Immature natural killer cell (primary cell): Measurements from ENCODE around the gene SLC35A2. TPM values are rescaled to one million over a fixed set of nuclear protein-coding genes. Genes with fewer than 3 reads are reported as not detected.
A peak's percentile ranks its signal among the peaks of the same experiment; 100 is the strongest.
"Not testable (repeated sequence)": the region's sequence is repeated elsewhere in the genome, so short reads cannot be mapped to it uniquely, and the experiment has no call there.

Experiments
- DNase-seq, 3 donors: peaks; one replicate each; pipeline ENCODE4 v3.0.0; 2022; ENCODE audit warnings: mixed read lengths in 1 of 3
- H3K27ac Mint-ChIP-seq, 6 donors: one replicate each; pipeline ENCODE4 v1.8.0; 2020; ENCODE audit warnings: mixed read lengths in 6 of 6, mild to moderate bottlenecking in 5 of 6, inconsistent platforms in 4 of 6, moderate library complexity in 3 of 6
- H3K27me3 Mint-ChIP-seq, 3 donors: one replicate each; pipeline ENCODE4 v1.8.0; 2020 to 2021; ENCODE audit warnings: low read depth in 3 of 3, mild to moderate bottlenecking in 3 of 3, mixed read lengths in 3 of 3, moderate library complexity in 3 of 3, inconsistent platforms in 1 of 3
- H3K36me3 Mint-ChIP-seq, 3 donors: one replicate each; pipeline ENCODE4 v1.8.0; 2020; ENCODE audit warnings: mixed read lengths in 3 of 3, inconsistent platforms in 2 of 3, mild to moderate bottlenecking in 2 of 3
- H3K4me1 Mint-ChIP-seq, 2 donors: one replicate each; pipeline ENCODE4 v1.8.0; 2020; ENCODE audit warnings: inconsistent platforms in 2 of 2, mild to moderate bottlenecking in 2 of 2, mixed read lengths in 2 of 2, moderate library complexity in 1 of 2
- H3K4me3 Mint-ChIP-seq, 5 donors: one replicate each; pipeline ENCODE4 v1.8.0; 2020; ENCODE audit warnings: mild to moderate bottlenecking in 5 of 5, mixed read lengths in 5 of 5, inconsistent platforms in 3 of 5, moderate library complexity in 3 of 5
- H3K9me3 Mint-ChIP-seq, 6 donors: one replicate each; pipeline ENCODE4 v1.8.0; 2020; ENCODE audit warnings: mild to moderate bottlenecking in 6 of 6, mixed read lengths in 6 of 6, inconsistent platforms in 4 of 6, moderate library complexity in 3 of 6
- polyA plus RNA-seq, 3 donors: library from polyadenylated mRNA; unstranded; fragments of 300-500 nt; fragmentation: Illumina TruSeq; gene quantifications; one replicate each; pipeline ENCODE4 v1.2.3, GENCODE V29; 2021

The SLC35A2 gene
- polyA plus RNA-seq, 3 donors from 2014 or later, result 17.0 to 20.6 (median 20.2) TPM

DNA sequence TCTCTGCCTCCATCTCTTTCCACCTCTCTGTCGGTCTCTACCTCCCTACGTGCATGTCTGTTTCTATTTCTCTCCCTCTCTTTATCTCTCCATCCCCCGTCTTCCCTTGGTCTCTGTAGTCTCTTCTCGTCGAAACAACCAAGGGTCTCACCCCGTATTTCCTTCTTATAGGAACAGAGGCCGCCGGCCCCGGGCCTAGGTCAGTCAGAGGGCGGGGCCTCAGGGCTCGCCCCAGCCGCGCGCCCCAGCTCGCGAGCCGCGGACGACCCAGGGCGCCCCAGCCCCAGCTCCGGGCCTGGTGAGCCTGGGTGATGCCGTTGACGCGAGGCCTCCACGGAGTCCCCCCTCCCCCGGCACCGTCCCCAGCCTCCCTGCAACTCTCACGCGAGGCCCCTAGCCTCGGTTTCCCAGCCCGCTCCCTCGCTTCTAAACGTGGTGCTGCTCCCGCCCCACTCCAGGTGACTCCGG lies 20.5 kb downstream of the SLC35A2 start:
- no peak for DNase-seq
- Mint-ChIP-seq H3K36me3 (no peaks in the 10 kb centered on the region), H3K27ac (peak overlapping the region in 5 of 6 donors; percentile 34 to 80 (median 67)), H3K4me3 (peak overlapping the region; percentile 79 to 91 (median 82)), H3K9me3 (peaks cover 0 to 1% (median 0%) of the 10 kb centered on the region in 6 donors), H3K27me3 (peaks cover 0 to 7% (median 4%) of the 10 kb centered on the region in 3 donors), H3K4me1 (peaks cover 8 to 14% of the 10 kb centered on the region in 2 donors)

DNA sequence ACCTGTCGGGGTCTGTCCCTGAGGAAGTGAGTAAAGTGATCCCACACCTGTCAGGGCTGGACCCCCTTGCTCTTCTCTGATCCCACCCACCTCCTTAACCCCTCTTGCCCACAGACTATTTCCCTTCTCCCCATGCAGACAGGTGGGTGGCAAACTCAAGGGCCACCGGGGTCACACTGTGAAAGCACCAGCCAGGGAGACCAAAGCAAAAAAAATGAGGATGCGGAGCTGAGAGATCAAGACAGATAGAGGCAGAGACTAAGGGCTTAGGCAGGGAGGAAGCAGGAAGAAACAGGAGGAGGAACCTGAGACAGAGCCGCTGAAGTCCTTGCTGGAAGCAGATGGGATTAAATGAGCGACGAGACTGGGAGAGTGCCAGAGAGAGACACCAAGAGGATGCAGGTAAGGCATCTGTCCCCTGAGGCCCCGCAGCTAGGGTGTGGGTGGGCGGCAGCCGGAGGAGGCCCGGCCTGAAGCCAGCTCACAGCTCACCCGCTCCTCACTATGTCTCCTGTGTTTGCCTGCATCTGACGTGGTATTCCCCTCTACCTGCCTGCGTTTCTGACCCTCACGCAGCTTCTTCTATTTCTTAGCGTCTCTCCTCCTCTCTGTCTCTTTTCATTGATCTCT lies 21.0 kb downstream of the SLC35A2 start:
- no peaks in the 10 kb centered on the region for H3K36me3 Mint-ChIP-seq
- DNase-seq, result no peak
- H3K4me3 Mint-ChIP-seq, result peak overlapping the region; percentile 79 to 91 (median 82)
- peaks cover 0 to 1% (median 0%) of the 10 kb centered on the region in 6 donors for H3K9me3 Mint-ChIP-seq
- H3K4me1 Mint-ChIP-seq, result peaks cover 8 to 14% of the 10 kb centered on the region in 2 donors
- peaks cover 0 to 7% (median 4%) of the 10 kb centered on the region in 3 donors for H3K27me3 Mint-ChIP-seq
- H3K27ac Mint-ChIP-seq, result peak overlapping the region in 5 of 6 donors; percentile 34 to 80 (median 67)

DNA sequence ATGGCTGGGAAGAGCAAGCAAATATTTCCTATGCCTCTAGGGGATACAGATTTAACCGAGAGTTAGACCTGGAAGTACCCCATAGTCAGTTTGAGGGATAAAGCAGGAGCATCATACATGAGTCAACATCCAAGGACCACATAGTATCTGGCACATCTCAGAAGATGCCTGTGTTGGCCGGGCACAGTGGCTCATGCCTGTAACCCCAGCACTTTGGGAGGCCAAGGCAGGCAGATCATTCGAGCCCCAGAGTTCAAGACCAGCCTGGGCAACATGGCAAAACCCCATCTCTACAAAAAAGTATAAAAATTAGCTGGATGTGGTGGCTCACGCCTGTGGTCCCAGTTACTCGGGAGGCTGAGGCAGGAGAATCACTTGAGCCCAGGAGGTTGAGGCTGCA lies 24.9 kb downstream of the SLC35A2 start:
- H3K4me1 Mint-ChIP-seq, H3K27ac Mint-ChIP-seq, H3K27me3 Mint-ChIP-seq, H3K4me3 Mint-ChIP-seq, H3K36me3 Mint-ChIP-seq, H3K9me3 Mint-ChIP-seq, DNase-seq: not testable (repeated sequence)

DNA sequence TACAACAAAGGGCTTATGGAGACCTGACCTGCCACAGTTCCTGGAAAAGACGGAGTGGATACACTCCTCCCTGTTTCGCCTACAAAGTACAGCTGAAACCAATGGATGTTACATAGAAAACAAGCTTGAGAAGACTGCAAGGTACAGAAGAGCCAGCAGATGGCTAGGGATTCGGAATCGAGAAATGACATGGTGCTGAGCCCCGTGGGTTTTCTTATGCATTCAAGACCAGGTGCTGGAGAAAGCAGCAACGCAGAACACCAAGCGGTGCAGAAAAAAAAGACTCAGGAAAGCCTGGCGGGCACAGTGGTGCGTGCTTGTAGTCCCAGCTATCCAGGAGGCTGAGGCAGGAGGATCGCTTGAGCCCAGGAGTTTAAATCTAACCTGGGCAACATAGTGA lies 27.7 kb downstream of the SLC35A2 start:
- Mint-ChIP-seq H3K27me3 (peaks cover 0 to 9% (median 4%) of the 10 kb centered on the region in 3 donors), H3K27ac (no peak overlapping the region), H3K9me3 (no peaks in the 10 kb centered on the region)

DNA sequence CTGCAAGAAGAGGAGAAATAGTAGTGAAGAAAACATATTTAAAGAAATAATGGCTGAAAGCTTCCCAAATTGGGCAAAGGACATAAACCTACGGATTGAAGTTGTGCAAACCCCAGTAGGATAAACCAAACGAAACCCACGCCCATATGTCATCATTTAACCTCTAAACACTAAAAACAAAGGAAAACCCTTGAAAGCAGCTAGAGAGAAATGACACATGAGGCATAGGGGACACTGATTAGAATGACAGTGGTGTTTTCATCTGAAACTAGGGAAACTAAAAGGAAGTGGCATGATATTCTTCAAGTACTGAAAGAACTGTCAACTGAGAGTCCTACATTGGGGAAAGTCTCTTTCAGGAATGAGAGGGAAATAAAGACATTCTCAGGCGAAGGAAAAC lies 34.5 kb downstream of the SLC35A2 start:
- H3K4me3 Mint-ChIP-seq, DNase-seq, H3K9me3 Mint-ChIP-seq, H3K36me3 Mint-ChIP-seq, H3K27ac Mint-ChIP-seq, H3K4me1 Mint-ChIP-seq: not testable (repeated sequence)
- peaks cover 0 to 12% (median 3%) of the 10 kb centered on the region in 3 donors for H3K27me3 Mint-ChIP-seq

More for the DNA sequence above, 27.7 kb downstream of the SLC35A2 start:
- no peak for DNase-seq
- H3K4me3 Mint-ChIP-seq, result no peak overlapping the region
- no peaks in the 10 kb centered on the region for H3K4me1 Mint-ChIP-seq
- no peaks in the 10 kb centered on the region for H3K36me3 Mint-ChIP-seq

DNA sequence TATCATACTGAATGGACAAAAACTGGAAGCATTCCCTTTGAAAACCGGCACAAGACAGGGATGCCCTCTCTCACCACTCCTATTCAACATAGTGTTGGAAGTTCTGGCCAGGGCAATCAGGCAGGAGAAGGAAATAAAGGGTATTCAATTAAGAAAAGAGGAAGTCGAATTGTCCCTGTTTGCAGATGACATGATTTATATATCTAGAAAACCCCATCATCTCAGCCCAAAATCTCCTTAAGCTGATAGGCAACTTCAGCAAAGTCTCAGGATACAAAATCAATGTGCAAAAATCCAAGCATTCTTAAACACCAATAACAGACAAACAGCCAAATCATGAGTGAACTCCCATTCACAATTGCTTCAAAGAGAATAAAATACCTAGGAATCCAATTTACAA lies 39.4 kb downstream of the SLC35A2 start:
- H3K4me3 Mint-ChIP-seq, H3K36me3 Mint-ChIP-seq, H3K27me3 Mint-ChIP-seq: not testable (repeated sequence)

DNA sequence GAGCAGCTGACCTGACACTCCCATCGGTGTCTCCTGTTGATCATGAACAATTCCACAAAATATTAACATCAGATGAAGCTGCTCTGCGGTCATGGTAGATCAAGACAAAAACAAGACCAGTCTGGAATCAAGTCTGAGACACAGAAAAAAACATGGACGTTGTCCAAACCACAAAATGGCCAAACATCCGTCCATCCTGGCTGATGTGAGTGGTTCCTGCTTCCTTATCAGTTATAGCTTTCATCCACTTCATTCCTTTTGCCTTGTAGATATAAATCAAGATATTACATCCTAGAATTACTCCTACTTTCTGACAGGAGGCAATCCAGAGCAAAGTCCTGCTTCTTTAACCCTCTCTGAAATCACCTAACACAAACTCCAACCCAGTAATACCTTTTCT lies 47.2 kb downstream of the SLC35A2 start:
- H3K27me3 Mint-ChIP-seq, result peaks cover 0 to 9% (median 1%) of the 10 kb centered on the region in 3 donors
- no peak overlapping the region for H3K27ac Mint-ChIP-seq
- no peak for DNase-seq
- H3K36me3 Mint-ChIP-seq, result no peaks in the 10 kb centered on the region
- no peaks in the 10 kb centered on the region for H3K9me3 Mint-ChIP-seq
- H3K4me3 Mint-ChIP-seq, result no peak overlapping the region
- H3K4me1 Mint-ChIP-seq, result no peaks in the 10 kb centered on the region

More for the DNA sequence above, 39.4 kb downstream of the SLC35A2 start:
- not testable (repeated sequence) for H3K4me1 Mint-ChIP-seq, DNase-seq, H3K27ac Mint-ChIP-seq, H3K9me3 Mint-ChIP-seq

DNA sequence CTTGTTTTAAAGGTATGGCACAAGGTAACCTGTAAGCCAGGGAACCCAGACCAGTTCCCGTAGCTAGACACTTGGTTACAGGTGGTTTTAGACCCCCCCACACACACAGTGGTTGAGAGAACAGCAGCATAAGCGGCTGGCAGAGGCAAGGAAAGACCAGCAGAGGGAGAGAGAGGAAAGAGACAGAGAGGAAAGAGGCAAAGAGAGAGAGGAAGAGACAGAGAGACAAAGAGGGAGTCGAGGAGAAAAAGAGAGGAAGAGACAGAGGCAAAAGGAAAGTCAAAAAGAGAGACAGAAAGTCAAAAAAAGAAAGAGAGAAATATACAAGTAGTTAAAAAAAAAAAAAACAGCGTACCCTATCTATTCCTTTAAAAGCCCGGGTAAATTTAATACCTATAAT lies 56.5 kb downstream of the SLC35A2 start:
- Mint-ChIP-seq H3K9me3 (peaks cover 0 to 3% (median 0%) of the 10 kb centered on the region in 6 donors), H3K36me3 (no peaks in the 10 kb centered on the region), H3K4me1 (no peaks in the 10 kb centered on the region), H3K27me3 (peaks cover 8% of the 10 kb centered on the region in 3 donors), H3K27ac (no peak overlapping the region), H3K4me3 (no peak overlapping the region)
- DNase-seq, result no peak

DNA sequence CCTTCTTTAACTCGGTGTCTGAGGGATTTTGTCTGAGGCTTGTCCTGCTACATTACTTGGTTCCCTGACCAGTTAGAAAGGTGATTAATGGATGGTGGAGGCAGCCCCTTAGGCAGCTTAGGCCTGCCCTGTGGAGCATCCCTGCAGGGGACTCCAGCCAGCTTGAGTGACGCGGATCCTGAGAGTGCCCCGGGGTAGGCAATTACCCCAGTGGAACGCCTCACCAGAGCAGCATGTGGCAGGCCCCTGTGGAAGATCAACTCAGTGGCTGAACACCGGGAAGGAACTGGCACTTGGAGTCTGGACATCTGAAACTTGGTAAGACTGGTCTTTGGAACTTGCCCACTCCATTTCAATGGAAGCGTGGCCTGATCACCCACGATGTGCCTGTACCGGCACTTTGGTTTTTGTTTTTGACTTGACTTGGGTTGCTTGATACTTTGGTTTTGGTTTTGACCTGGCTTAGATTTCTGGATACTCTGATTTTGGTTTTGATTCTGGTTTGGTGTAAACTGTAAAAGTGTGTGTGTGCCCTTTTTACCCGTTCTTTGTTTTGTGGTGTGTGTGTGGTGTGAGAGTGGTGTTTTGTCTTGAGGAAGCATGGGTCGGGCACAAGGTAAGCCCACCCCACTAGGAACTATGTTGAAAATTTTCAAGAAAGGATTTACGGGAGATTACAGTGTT lies 57.2 kb downstream of the SLC35A2 start:
- H3K4me3 Mint-ChIP-seq, H3K4me1 Mint-ChIP-seq, H3K27ac Mint-ChIP-seq, H3K36me3 Mint-ChIP-seq, H3K27me3 Mint-ChIP-seq, DNase-seq, H3K9me3 Mint-ChIP-seq: not testable (repeated sequence)

DNA sequence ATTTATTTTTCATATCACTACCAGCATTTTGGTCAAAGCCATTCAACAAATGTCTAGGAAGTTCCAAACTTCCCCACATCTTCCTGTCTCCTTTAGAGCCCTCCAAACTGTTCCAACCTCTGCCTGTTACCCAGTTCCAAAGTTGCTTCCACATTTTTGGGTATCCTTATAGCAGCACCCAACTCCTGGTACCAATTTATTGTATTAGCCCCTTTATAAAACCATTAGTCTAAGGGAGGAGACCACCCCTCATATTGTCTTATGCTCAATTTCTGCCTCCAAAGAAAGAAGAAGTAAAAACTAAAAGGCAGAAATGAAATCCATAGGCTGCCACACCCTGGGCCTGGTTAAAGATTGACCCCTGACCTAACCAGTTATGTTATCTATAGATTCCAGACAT lies 58.0 kb downstream of the SLC35A2 start:
- not testable (repeated sequence) for H3K27me3 Mint-ChIP-seq, DNase-seq, H3K4me3 Mint-ChIP-seq, H3K9me3 Mint-ChIP-seq, H3K4me1 Mint-ChIP-seq, H3K36me3 Mint-ChIP-seq, H3K27ac Mint-ChIP-seq

Other genes starting within 250 kb of the SLC35A2 start
- gene WAS, start 227.8 kb downstream of the SLC35A2 start, polyA plus RNA-seq, result 10 to 100 TPM; 15.2 to 43.0 (median 18.3) TPM
- gene SUV39H1, start 214.9 kb downstream of the SLC35A2 start, polyA plus RNA-seq, result 10 to 100 TPM; 13.0 to 18.5 (median 16.4) TPM
- not detected for gene GLOD5, start 149.9 kb downstream of the SLC35A2 start, polyA plus RNA-seq
- under 1 TPM in 1 of 3 donors, not detected in 2; 0.28 TPM for gene GATA1, start 125.1 kb downstream of the SLC35A2 start, polyA plus RNA-seq
- gene HDAC6, start 109.6 kb downstream of the SLC35A2 start, polyA plus RNA-seq, result 10 to 100 TPM; 13.2 to 22.9 (median 13.5) TPM
- not detected for gene ERAS, start 85.1 kb downstream of the SLC35A2 start, polyA plus RNA-seq
- under 1 TPM in 2 of 3 donors, not detected in 1; 0.20 to 0.32 TPM for gene PCSK1N, start 76.0 kb downstream of the SLC35A2 start, polyA plus RNA-seq
- 10 to 100 TPM; 76.0 to 88.2 (median 85.3) TPM for gene TIMM17B, start 13.9 kb downstream of the SLC35A2 start, polyA plus RNA-seq
- 100 to 1,000 TPM in 2 of 3 donors, 10 to 100 TPM in 1; 92.6 to 118 (median 108) TPM for gene PQBP1, start 13.7 kb downstream of the SLC35A2 start, polyA plus RNA-seq
- 100 to 1,000 TPM in 2 of 3 donors, 10 to 100 TPM in 1; 86.0 to 158 (median 146) TPM for gene PIM2, start 7.4 kb upstream of the SLC35A2 start, polyA plus RNA-seq
- gene OTUD5, start 46.0 kb upstream of the SLC35A2 start, polyA plus RNA-seq, result 10 to 100 TPM; 25.2 to 35.5 (median 26.7) TPM
- under 1 TPM in 1 of 3 donors, not detected in 2; 0.12 TPM for gene KCND1, start 60.2 kb upstream of the SLC35A2 start, polyA plus RNA-seq
- 10 to 100 TPM in 1 of 3 donors, 1 to 10 TPM in 1, under 1 TPM in 1; 0.62 to 19.8 (median 7.7) TPM for gene GRIPAP1, start 90.6 kb upstream of the SLC35A2 start, polyA plus RNA-seq
- 1 to 10 TPM; 1.1 to 9.0 (median 4.2) TPM for gene TFE3, start 131.7 kb upstream of the SLC35A2 start, polyA plus RNA-seq
- 1 to 10 TPM in 1 of 3 donors, under 1 TPM in 2; 0.49 to 1.3 (median 0.50) TPM for gene CCDC120, start 147.4 kb upstream of the SLC35A2 start, polyA plus RNA-seq
- gene PRAF2, start 162.4 kb upstream of the SLC35A2 start, polyA plus RNA-seq, result 10 to 100 TPM; 27.7 to 66.4 (median 36.3) TPM
- gene WDR45, start 168.2 kb upstream of the SLC35A2 start, polyA plus RNA-seq, result 100 to 1,000 TPM; 104 to 105 (median 104) TPM
- 10 to 100 TPM; 26.3 to 55.3 (median 27.2) TPM for gene GPKOW, start 212.1 kb upstream of the SLC35A2 start, polyA plus RNA-seq